ENCODE measurements around the gene NHSL2. TPM values are rescaled to one million over a fixed set of nuclear protein-coding genes. Genes with fewer than 3 reads are reported as not detected.

Gene NHSL2
- polyA plus RNA-seq, 1 of the 3 experiments (the other 2 are of a cell fraction) = 0.61 TPM

DNA sequence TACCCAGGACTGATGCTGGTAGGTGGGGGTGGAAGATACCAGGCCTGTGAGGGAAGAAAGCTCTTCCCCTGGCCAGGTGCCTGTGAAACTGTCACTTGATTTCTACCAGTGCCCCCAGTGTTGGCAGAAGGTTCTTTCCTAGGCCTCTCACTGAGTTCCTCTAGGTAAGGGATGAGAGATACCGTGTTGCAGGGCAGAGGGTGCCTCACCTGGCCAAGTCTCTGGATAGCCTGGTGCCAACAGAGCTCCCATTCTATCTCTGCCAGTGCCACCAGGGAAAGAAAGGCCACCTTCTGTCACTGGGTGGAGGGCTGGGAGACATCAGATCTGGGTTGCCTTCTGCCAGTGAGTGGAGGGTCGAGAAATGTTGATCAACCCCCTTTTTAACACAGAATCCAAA, 127.0 kb downstream of the NHSL2 start:
- no peak overlapping the region for H3K4me2 ChIP-seq
- DNase-seq = no peak
- POLR2A ChIA-PET = no interaction called here
- no peaks in the 10 kb centered on the region for H3K79me2 ChIP-seq (ENCODE audit: insufficient read depth)
- H4K20me1 ChIP-seq (ENCODE audit: insufficient read depth) = no peaks in the 10 kb centered on the region
- H3K4me1 ChIP-seq (ENCODE audit: control insufficient read depth in 1 of 2, insufficient read depth in 2 of 2, low read depth in 1 of 2, low read length in 1 of 2) = peaks cover 0 to 23% of the 10 kb centered on the region in 2 experiments; a peak in 2 of 4 replicates
- no peak overlapping the region for H3K4me3 ChIP-seq (ENCODE audit: low read depth in 2 of 2, low read length in 1 of 2)
- H3K9me2 ChIP-seq = no peaks in the 10 kb centered on the region
- H3F3A ChIP-seq (replicated peaks; ENCODE audit: insufficient read depth) = no peaks in the 10 kb centered on the region
- H2AFZ ChIP-seq (ENCODE audit: low read depth) = no peak overlapping the region
- H3K27ac ChIP-seq (ENCODE audit: low read depth in 2 of 2, low read length in 1 of 2) = no peak overlapping the region
- H3K9ac ChIP-seq = no peak overlapping the region
- 35% methylated on average over 2 of the region's 2 CpGs for WGBS (ENCODE audit: low lambda C conversion rate)
- TF ChIP-seq, protein P1, sequence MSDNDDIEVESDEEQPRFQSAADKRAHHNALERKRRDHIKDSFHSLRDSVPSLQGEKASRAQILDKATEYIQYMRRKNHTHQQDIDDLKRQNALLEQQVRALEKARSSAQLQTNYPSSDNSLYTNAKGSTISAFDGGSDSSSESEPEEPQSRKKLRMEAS (IDR thresholded peaks at IDR 0.05; ENCODE audit: low read depth) = no peak
- H3K27me3 ChIP-seq (ENCODE audit: insufficient read depth) = 0 out of 2 replicates have a peak, but pooled peaks cover 6% of the 10 kb centered on the region
- H3K9me3 ChIP-seq = no peaks in the 10 kb centered on the region
- no peaks in the 10 kb centered on the region for H3K36me3 ChIP-seq (replicated peaks in 1 of 2; ENCODE audit: control insufficient read depth in 1 of 2, insufficient read depth in 2 of 2, low read length in 1 of 2)
- CTCF ChIA-PET = interaction anchor here (1.4 to 1.7 kb wide), 3 partner anchors 12 to 89 kb away, joined by 4 to 5 read pairs (median 4); no protein-coding TSS in a partner anchor

DNA sequence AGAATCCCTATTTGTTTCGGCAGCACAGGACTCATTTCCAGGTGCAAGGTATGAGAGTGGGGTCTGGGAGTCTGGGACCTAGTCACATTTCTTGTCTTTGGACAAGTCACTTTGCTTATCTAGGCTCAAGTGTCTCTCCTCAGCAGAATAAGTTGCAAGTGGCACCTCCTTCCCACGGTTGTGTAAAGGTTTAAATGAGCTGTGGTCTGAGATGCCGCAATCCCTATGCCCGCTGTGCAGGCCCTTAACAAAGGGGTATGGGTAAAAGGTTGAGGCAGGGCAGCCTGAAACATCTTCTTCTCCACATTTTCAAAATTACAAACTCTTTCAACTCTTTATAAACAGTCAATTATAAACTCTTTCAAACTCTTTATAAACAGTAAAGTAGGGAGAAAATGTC, 127.4 kb downstream of the NHSL2 start:
- POLR2A ChIA-PET = no interaction called here
- DNase-seq = no peak
- Histone ChIP-seq H3K9me3 (no peaks in the 10 kb centered on the region), H3K4me1 (ENCODE audit: control insufficient read depth in 1 of 2, insufficient read depth in 2 of 2, low read depth in 1 of 2, low read length in 1 of 2) (peaks cover 0 to 25% of the 10 kb centered on the region in 2 experiments; a peak in 2 of 4 replicates), H2AFZ (ENCODE audit: low read depth) (no peak overlapping the region), H3F3A (replicated peaks; ENCODE audit: insufficient read depth) (no peaks in the 10 kb centered on the region), H3K27ac (ENCODE audit: low read depth in 2 of 2, low read length in 1 of 2) (no peak overlapping the region), H3K9me2 (no peaks in the 10 kb centered on the region), H3K79me2 (ENCODE audit: insufficient read depth) (no peaks in the 10 kb centered on the region), H3K36me3 (replicated peaks in 1 of 2; ENCODE audit: control insufficient read depth in 1 of 2, insufficient read depth in 2 of 2, low read length in 1 of 2) (no peaks in the 10 kb centered on the region), H4K20me1 (ENCODE audit: insufficient read depth) (no peaks in the 10 kb centered on the region), H3K9ac (no peak overlapping the region), H3K4me2 (no peak overlapping the region), H3K4me3 (ENCODE audit: low read depth in 2 of 2, low read length in 1 of 2) (no peak overlapping the region), H3K27me3 (ENCODE audit: insufficient read depth) (0 out of 2 replicates have a peak, but pooled peaks cover 6% of the 10 kb centered on the region)
- CTCF ChIA-PET = interaction anchor here (1.0 to 1.7 kb wide), 4 partner anchors 11 to 89 kb away, joined by 4 to 5 read pairs (median 4); no protein-coding TSS in a partner anchor
- WGBS (ENCODE audit: low lambda C conversion rate) = 74% methylated on average over 4 of the region's 4 CpGs
- TF ChIP-seq GABPA (IDR thresholded peaks at IDR 0.05; ENCODE audit: low read depth) (no peak), RCOR1 (IDR thresholded peaks at IDR 0.05; ENCODE audit: low read length) (no peak), EP300 (IDR thresholded peaks at IDR 0.05; ENCODE audit: borderline replicate concordance in 1 of 2, low read depth in 1 of 2, low read length in 1 of 2) (no peak), TAF1 (IDR thresholded peaks at IDR 0.05; ENCODE audit: borderline replicate concordance, low read depth, low read length) (no peak), NFIC (IDR thresholded peaks at IDR 0.05; ENCODE audit: borderline replicate concordance) (no peak), CHD2 (IDR thresholded peaks at IDR 0.05; ENCODE audit: low read length, partially characterized antibody) (no peak), RFX5 (IDR thresholded peaks at IDR 0.05; ENCODE audit: low read length) (no peak), FOSL2 (IDR thresholded peaks at IDR 0.05; ENCODE audit: borderline replicate concordance, low read depth) (no peak), RXRA (IDR thresholded peaks at IDR 0.05; ENCODE audit: borderline replicate concordance, low read depth) (no peak)
- TF ChIP-seq, protein P2, sequence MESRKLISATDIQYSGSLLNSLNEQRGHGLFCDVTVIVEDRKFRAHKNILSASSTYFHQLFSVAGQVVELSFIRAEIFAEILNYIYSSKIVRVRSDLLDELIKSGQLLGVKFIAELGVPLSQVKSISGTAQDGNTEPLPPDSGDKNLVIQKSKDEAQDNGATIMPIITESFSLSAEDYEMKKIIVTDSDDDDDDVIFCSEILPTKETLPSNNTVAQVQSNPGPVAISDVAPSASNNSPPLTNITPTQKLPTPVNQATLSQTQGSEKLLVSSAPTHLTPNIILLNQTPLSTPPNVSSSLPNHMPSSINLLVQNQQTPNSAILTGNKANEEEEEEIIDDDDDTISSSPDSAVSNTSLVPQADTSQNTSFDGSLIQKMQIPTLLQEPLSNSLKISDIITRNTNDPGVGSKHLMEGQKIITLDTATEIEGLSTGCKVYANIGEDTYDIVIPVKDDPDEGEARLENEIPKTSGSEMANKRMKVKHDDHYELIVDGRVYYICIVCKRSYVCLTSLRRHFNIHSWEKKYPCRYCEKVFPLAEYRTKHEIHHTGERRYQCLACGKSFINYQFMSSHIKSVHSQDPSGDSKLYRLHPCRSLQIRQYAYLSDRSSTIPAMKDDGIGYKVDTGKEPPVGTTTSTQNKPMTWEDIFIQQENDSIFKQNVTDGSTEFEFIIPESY (IDR thresholded peaks at IDR 0.05; ENCODE audit: borderline replicate concordance, low read depth) = no peak
- TF ChIP-seq, protein P3, sequence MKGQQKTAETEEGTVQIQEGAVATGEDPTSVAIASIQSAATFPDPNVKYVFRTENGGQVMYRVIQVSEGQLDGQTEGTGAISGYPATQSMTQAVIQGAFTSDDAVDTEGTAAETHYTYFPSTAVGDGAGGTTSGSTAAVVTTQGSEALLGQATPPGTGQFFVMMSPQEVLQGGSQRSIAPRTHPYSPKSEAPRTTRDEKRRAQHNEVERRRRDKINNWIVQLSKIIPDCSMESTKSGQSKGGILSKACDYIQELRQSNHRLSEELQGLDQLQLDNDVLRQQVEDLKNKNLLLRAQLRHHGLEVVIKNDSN (IDR thresholded peaks at IDR 0.05; ENCODE audit: borderline replicate concordance, low read depth) = no peak
